ENCODE data around the gene IGHMBP2.

IGHMBP2 gene

GRCh38 chr11:68941324-68942094 lies 37.8 kb downstream of the IGHMBP2 start:
- no peak for DNase-seq

- DNase-seq: no peak
Observed at GRCh38 chr11:68942095-68942620, 38.5 kb downstream of the IGHMBP2 start.

GRCh38 chr11:68942751-68943271 lies 39.1 kb downstream of the IGHMBP2 start:
- DNase-seq: no peak

- no peak for DNase-seq
Observed at GRCh38 chr11:68946416-68947090, 42.9 kb downstream of the IGHMBP2 start.

- DNase-seq: no peak
Observed at GRCh38 chr11:68947151-68947550, 43.5 kb downstream of the IGHMBP2 start.

- no peak for DNase-seq
Observed at GRCh38 chr11:68948496-68948895, 44.8 kb downstream of the IGHMBP2 start.

GRCh38 chr11:68948935-68949334 lies 45.2 kb downstream of the IGHMBP2 start:
- DNase-seq: no peak

GRCh38 chr11:68950270-68950669 lies 46.6 kb downstream of the IGHMBP2 start:
- no peak for DNase-seq

- no peak for DNase-seq
Observed at GRCh38 chr11:68950762-68951161, 47.1 kb downstream of the IGHMBP2 start.

- DNase-seq: no peak
Observed at GRCh38 chr11:68954836-68955606, 51.3 kb downstream of the IGHMBP2 start.

GRCh38 chr11:68955607-68955958 lies 51.9 kb downstream of the IGHMBP2 start:
- DNase-seq: no peak

- no peak for DNase-seq
Observed at GRCh38 chr11:68956142-68956541, 52.5 kb downstream of the IGHMBP2 start.

- no peak for DNase-seq
Observed at GRCh38 chr11:68956547-68957254, 53.0 kb downstream of the IGHMBP2 start.

GRCh38 chr11:68958211-68958610 lies 54.5 kb downstream of the IGHMBP2 start:
- DNase-seq: no peak

GRCh38 chr11:68959465-68960293 lies 56.0 kb downstream of the IGHMBP2 start:
- no peak for DNase-seq

- DNase-seq: no peak
Observed at GRCh38 chr11:68960294-68961071, 56.8 kb downstream of the IGHMBP2 start.

- no peak for DNase-seq
Observed at GRCh38 chr11:68961245-68961644, 57.6 kb downstream of the IGHMBP2 start.

GRCh38 chr11:68962527-68963250 lies 59.0 kb downstream of the IGHMBP2 start:
- no peak for DNase-seq

GRCh38 chr11:68963779-68964178 lies 60.1 kb downstream of the IGHMBP2 start:
- no peak for DNase-seq

All from NCI-H187 treated with DMSO at 0.1 percent for 48 hours (cell line).